Measurements from ENCODE around the gene PTH1R.

DNA sequence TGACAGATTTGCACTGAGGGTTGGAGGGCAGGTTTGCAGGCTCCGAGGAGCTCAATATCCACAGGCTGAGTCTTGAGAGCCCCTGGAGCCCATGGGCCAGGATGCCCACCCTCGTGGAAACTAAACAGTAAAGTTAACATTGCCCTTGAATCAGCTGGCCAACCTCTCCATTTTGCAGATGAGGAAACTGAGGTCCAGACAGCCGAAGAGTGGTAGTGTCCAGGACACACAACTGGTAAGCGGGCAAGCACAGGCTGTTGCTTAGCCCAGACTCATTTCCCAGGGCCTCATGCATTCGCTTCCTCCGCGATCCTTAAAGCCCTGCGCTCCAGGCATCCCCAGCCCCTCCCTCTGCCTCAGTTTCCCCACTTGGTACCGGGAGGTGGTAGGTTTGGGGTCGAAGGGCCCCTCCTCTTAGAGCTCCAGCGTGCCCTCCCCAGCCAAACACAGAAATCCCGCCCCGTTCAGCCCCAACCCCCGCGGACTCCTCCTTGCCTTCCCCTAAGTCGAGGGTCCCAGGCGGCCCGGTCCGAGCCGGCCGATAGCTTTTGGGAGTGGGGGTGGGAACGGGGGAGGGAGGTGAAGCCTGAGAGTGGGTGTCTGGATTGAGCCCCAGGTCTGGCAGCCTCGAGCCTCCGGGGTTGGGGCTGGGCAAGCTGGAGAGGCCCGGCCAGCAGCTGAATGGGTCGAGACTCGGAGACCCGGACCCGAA, 3.5 kb downstream of the PTH1R start:
- no peak for TF ChIP-seq FOXK2 (IDR thresholded peaks at IDR 0.05)
- TF ChIP-seq HDGF (IDR thresholded peaks at IDR 0.05; ENCODE audit: borderline replicate concordance): no peak
- no peak for TF ChIP-seq BHLHE40 (IDR thresholded peaks at IDR 0.05; ENCODE audit: borderline replicate concordance)
- TF ChIP-seq NFRKB (IDR thresholded peaks at IDR 0.05): no peak
- no peak for TF ChIP-seq SP1 (IDR thresholded peaks at IDR 0.05)
- TF ChIP-seq FOXA1 (IDR thresholded peaks at IDR 0.05): no peak
- TF ChIP-seq CTBP1 (IDR thresholded peaks at IDR 0.05; ENCODE audit: borderline replicate concordance): no peak
- TF ChIP-seq TARDBP (IDR thresholded peaks at IDR 0.05): no peak
